ENCODE results near the gene ACOX1. TPM values are rescaled to one million over a fixed set of nuclear protein-coding genes. Genes with fewer than 3 reads are reported as not detected.

Gene ACOX1
- total and polyA plus RNA-seq, 8 donors: 11.9 to 133 (median 29.8) TPM

DNA sequence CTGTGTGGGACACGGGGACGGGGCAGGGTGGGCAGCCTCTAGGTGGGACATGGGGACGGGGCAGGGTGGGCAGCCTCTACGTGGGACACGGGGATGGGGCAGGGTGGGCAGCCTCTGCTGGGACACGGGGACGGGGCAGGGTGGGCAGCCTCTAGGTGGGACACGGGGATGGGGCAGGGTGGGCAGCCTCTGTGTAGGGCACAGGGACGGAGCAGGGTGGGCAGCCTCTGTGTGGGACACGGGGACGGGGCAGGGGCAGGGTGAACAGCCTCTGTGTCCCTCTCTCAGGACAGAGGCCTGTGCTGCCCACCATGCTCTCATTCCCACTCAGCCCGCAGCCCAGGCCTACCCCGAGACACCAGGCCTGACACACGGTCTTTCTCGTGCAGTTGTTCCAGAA lies 57.4 kb downstream of the ACOX1 start:
- no peak for DNase-seq
- Histone ChIP-seq H3K9me3 (no peaks in the 10 kb centered on the region), H3K4me3 (no peak overlapping the region), H3K36me3 (peaks cover 5 to 71% (median 47%) of the 10 kb centered on the region in 4 donors), H3K27me3 (no peaks in the 10 kb centered on the region), H3K27ac (no peak overlapping the region), H3K4me1 (no peaks in the 10 kb centered on the region)
- intact Hi-C loops (cut with DNase I; ENCODE audit: low total_unique reads): no loop called here
- TF ChIP-seq POLR2AphosphoS5 (IDR thresholded peaks at IDR 0.05) (no peak), EP300 (IDR thresholded peaks at IDR 0.05) (no peak), POLR2A (IDR thresholded peaks at IDR 0.05) (no peak), CTCF (IDR thresholded peaks at IDR 0.05) (no peak)
- WGBS, 5 donors: 93 to 96% (median 95%) methylated on average over 10 to 15 of the region's 15 CpGs

DNA sequence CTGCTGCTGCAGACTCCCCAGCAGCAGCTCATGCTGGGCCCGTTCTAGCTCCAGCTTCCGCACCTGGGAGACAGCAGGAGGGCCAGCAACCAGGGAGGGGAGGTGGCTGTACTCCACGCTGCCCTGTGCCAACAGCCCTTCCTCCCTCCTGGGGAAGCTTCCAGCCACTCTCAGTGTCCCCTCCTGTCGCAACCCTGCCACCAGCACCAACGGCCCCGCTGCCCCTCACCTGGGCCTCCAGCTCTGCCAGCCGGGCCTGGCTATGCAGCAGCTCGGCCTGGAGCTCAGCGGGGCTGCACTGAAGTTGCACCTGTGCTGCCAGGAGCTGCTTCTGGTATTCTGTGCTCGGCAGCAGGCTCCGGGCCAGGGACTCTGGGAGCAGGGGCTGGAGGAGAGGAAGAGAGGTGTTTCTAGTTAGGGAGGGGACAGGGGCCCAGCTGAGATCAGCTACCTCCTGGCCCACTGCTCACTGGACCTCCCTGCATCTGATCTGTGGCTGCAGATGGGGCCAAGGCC lies 58.9 kb downstream of the ACOX1 start:
- TF ChIP-seq CTCF (IDR thresholded peaks at IDR 0.05) (no peak), EP300 (IDR thresholded peaks at IDR 0.05) (no peak), POLR2AphosphoS5 (IDR thresholded peaks at IDR 0.05) (no peak), POLR2A (IDR thresholded peaks at IDR 0.05) (no peak)
- Histone ChIP-seq H3K27me3 (no peaks in the 10 kb centered on the region), H3K4me3 (no peak overlapping the region), H3K27ac (no peak overlapping the region), H3K36me3 (peaks cover 5 to 60% (median 37%) of the 10 kb centered on the region in 4 donors), H3K4me1 (no peaks in the 10 kb centered on the region), H3K9me3 (no peaks in the 10 kb centered on the region)
- WGBS, 5 donors: 89 to 100% (median 91%) methylated on average over 6 to 11 of the region's 11 CpGs
- intact Hi-C loops (cut with DNase I; ENCODE audit: low total_unique reads): no loop called here
- no peak for DNase-seq

GRCh38 chr17:75919611-75920010 lies 59.4 kb downstream of the ACOX1 start:
- TF ChIP-seq POLR2A (IDR thresholded peaks at IDR 0.05) (no peak), POLR2AphosphoS5 (IDR thresholded peaks at IDR 0.05) (no peak), CTCF (IDR thresholded peaks at IDR 0.05) (no peak), EP300 (IDR thresholded peaks at IDR 0.05) (no peak)

GRCh38 chr17:75917917-75918445 lies 61.0 kb downstream of the ACOX1 start:
- Histone ChIP-seq H3K27ac (no peak overlapping the region), H3K27me3 (no peaks in the 10 kb centered on the region), H3K4me3 (no peak overlapping the region), H3K36me3 (peaks cover 3 to 61% (median 45%) of the 10 kb centered on the region in 4 donors), H3K4me1 (no peaks in the 10 kb centered on the region), H3K9me3 (no peaks in the 10 kb centered on the region)
- TF ChIP-seq CTCF (IDR thresholded peaks at IDR 0.05) (no peak), EP300 (IDR thresholded peaks at IDR 0.05) (no peak), POLR2A (IDR thresholded peaks at IDR 0.05) (no peak), POLR2AphosphoS5 (IDR thresholded peaks at IDR 0.05) (no peak)
- WGBS, 5 donors: 89 to 96% (median 95%) methylated on average over 9 to 31 of the region's 31 CpGs
- no peak for DNase-seq
- intact Hi-C loops (cut with DNase I; ENCODE audit: low total_unique reads): loop anchor here (5.0 kb wide), 1 partner anchor 89 kb away; no protein-coding TSS in a partner anchor

More at GRCh38 chr17:75919611-75920010, 59.4 kb downstream of the ACOX1 start:
- Histone ChIP-seq H3K4me3 (no peak overlapping the region), H3K27me3 (no peaks in the 10 kb centered on the region), H3K4me1 (no peaks in the 10 kb centered on the region), H3K9me3 (no peaks in the 10 kb centered on the region), H3K27ac (no peak overlapping the region), H3K36me3 (peaks cover 5 to 60% (median 37%) of the 10 kb centered on the region in 4 donors)
- DNase-seq: no peak
- intact Hi-C loops (cut with DNase I; ENCODE audit: low total_unique reads): loop anchor here (5.0 kb wide), 1 partner anchor 88 kb away; no protein-coding TSS in a partner anchor
- 95 to 99% (median 95%) methylated on average over 21 to 22 of the region's 22 CpGs for WGBS, 5 donors

All from stomach (tissue), 9 donors.